GM19193 (cell line): ENCODE data around the gene CDKN2B.

ENCODE experiments used
- POLR2A ChIP-seq: IDR thresholded peaks from 4 replicates; pipeline ENCODE4 v1.6.1; 2011; ENCODE audit not compliant: insufficient read depth, insufficient read length; ENCODE audit errors: extremely low read depth

CDKN2B gene

DNA sequence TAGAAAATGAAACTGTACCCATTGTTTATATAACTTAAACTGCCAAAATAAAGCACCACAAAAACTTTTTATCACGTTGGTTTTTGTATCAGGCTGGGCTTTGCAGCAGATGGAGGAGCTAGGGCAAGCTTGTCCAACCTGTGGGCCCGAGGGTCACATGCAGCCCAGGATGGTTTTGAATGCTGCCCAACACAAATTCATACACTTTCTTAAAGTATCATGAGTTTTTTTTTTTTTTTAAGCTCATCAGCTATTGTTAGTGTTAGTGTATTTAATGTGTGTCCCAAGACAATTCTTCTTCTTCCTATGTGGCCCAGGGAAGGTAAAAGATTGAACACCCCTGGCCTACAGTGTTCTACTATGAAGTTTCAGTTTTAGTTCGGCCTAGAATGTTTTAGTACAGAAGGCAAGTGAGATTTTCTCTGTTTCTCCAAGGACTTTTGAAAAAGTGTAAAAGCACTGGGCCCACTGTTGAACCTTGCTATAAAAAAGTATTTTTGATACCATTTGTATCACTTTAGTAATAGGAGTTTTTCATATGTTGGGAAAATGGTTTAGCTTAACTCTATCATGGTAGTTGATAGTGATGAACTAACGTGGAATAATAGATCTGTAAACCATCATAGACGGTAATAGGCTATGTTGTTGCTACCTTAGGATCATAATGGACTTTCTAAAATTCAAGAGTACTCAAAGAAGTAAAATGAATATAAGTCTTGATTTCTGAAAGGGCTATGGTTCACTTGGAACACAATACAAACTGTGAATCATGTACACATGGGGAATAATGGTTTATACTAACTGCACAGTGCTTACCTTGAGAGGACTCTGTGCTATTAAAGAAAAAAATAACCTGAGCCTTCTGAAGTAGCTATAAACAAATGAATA, 17.8 kb downstream of the CDKN2B start:
- TF ChIP-seq POLR2A = no peak

GRCh38 chr9:21989440-21990189, 19.5 kb downstream of the CDKN2B start:
- no peak for TF ChIP-seq POLR2A

GRCh38 chr9:21988056-21988990, 20.8 kb downstream of the CDKN2B start:
- no peak for TF ChIP-seq POLR2A

DNA sequence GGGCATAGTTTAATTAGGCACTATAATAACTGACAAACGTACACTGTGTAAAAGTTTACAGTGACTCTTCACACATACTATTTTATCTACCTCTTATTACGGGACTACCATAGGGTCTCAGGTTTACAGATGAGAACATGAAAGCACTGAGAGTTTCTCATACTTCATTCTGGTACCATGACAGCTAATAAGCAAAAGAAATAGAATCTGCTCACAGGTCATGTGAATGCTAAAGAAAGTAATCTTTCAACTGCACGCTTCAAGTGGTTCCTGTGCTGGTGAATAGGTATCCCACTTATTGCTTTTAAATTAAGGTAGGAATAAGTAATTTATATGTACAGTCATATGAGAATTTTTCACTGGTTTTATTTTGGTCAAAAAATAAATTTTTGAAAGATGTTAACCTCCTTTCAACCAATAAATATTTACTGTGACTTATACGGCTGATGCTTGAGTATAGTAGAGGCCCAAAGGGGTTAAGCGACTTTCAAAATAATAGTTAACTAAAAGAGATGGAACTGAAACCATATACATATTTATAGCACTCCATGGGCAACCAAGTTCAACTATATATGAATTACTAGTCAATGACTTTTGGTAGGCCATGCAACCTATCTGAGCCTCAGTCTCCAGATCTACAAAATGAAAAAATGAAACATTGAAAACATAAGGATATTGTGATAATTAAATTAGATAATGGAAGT, 23.0 kb downstream of the CDKN2B start:
- no peak for TF ChIP-seq POLR2A

GRCh38 chr9:21984101-21984500, 25.0 kb downstream of the CDKN2B start:
- no peak for TF ChIP-seq POLR2A

DNA sequence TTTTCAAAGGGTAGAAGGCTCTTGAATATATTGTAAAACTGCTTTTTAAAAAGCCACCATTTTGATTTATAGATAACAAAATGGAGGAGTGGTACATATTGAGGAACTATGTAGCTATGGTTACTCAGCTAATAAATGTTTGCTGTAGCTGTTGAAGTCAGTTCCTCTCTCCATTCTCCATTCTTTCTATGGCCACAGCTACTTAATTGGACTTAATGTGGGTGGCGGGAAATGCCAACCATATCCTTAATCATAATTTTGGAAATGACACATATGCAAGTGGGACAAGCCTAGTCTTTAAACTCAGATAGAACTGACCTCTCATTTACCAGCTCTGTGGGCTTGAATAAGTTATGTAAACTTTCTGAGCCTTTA, 25.6 kb downstream of the CDKN2B start:
- no peak for TF ChIP-seq POLR2A

- no peak for TF ChIP-seq POLR2A
These were observed 26.1 kb downstream of the CDKN2B start for GRCh38 chr9:21982861-21983560.

DNA sequence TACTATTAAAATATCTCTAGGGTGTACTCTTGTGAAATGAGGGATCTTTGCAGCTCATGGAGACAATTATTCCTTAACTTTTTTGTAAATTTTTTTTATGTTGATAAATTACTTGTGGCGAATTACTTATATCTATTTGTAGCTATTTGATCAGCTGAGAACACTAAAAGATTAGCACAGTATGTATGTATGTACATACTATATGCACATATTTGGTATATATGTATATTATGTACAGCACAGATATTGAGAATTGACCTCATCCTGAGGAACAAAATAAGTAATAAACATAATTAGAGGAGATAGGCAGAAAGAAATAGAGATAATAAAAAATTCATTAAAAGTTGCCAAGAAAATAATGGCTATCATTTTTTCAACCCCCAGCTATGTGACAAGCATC, 26.7 kb downstream of the CDKN2B start:
- no peak for TF ChIP-seq POLR2A

DNA sequence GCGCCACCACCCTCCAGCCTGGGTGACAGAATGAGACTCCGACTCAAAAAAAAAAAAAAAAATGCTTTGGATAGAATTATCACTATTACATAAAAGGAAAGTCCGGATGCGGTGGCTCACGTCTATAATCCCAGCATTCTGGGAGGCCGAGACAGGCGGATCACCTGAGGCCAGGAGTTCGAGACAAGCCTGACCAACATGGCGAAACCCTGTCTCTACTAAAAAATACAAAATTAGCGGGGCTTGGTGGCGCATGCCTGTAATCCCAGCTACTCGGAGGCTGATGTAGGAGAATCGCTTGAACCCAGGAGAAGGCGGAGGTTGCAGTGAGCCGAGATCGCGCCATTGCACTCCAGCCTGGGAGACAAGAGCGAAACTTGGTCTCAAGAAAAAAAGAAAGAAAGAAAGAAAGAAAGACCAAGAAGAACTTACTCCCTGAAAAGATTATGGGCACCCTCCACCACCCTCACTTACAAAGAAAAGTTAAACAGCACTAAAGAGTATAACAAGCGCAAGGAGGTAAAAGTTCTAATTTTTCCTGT, 32.7 kb downstream of the CDKN2B start:
- no peak for TF ChIP-seq POLR2A

DNA sequence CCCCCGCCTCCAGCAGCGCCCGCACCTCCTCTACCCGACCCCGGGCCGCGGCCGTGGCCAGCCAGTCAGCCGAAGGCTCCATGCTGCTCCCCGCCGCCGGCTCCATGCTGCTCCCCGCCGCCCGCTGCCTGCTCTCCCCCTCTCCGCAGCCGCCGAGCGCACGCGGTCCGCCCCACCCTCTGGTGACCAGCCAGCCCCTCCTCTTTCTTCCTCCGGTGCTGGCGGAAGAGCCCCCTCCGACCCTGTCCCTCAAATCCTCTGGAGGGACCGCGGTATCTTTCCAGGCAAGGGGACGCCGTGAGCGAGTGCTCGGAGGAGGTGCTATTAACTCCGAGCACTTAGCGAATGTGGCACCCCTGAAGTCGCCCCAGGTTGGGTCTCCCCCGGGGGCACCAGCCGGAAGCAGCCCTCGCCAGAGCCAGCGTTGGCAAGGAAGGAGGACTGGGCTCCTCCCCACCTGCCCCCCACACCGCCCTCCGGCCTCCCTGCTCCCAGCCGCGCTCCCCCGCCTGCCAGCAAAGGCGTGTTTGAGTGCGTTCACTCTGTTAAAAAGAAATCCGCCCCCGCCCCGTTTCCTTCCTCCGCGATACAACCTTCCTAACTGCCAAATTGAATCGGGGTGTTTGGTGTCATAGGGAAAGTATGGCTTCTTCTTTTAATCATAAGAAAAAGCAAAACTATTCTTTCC, 34.2 kb downstream of the CDKN2B start:
- no peak for TF ChIP-seq POLR2A

DNA sequence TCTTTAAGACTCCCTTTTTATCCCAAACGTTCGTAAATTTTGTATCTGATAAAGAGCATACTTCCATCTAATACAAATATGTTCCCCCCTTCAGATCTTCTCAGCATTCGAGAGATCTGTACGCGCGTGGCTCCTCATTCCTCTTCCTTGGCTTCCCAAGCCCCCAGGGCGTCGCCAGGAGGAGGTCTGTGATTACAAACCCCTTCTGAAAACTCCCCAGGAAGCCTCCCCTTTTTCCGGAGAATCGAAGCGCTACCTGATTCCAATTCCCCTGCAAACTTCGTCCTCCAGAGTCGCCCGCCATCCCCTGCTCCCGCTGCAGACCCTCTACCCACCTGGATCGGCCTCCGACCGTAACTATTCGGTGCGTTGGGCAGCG, 34.8 kb downstream of the CDKN2B start:
- no peak for TF ChIP-seq POLR2A

DNA sequence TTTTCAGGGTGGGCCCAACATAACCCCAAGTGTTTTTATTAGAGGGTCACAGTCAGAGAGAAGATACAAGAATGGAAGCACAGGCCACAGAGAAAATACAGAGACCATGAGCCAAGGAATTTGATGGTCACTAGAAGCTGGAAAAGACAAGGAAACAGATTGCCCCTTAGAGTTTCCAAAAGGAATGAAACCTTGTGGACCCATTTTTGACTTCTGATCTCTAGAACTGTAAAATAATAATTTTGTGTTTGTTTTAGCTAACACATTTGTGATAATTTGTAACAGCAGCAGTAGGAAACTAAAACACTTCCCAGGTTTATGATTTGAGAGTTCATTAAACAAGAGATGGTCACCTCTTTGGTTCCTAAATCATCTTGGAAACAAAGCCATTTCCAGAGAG, 36.7 kb downstream of the CDKN2B start:
- no peak for TF ChIP-seq POLR2A
